GM21360 (cell line): ENCODE measurements around the gene MAP2.

Experiments
- ATAC-seq: cut with Tn5 transposase; IDR thresholded peaks from one replicate; pipeline ENCODE4 v1.9.1; 2021; ENCODE audit warnings: mild to moderate bottlenecking, moderate library complexity; ENCODE audit not compliant: unreplicated experiment

MAP2 gene

GRCh38 chr2:209640358-209640757, 216.5 kb downstream of the MAP2 start:
- no peak for ATAC-seq

GRCh38 chr2:209642146-209642820, 218.4 kb downstream of the MAP2 start:
- no peak for ATAC-seq

GRCh38 chr2:209644842-209645241, 221.0 kb downstream of the MAP2 start:
- no peak for ATAC-seq

- ATAC-seq, result no peak
Measured at GRCh38 chr2:209648714-209649113, 224.9 kb downstream of the MAP2 start.

GRCh38 chr2:209653134-209653533, 229.3 kb downstream of the MAP2 start:
- no peak for ATAC-seq

- no peak for ATAC-seq
Measured at GRCh38 chr2:209661286-209661894, 237.5 kb downstream of the MAP2 start.

- ATAC-seq, result no peak
Measured at GRCh38 chr2:209662021-209662420, 238.2 kb downstream of the MAP2 start.

- ATAC-seq, result peak; percentile 62
Measured at GRCh38 chr2:209663139-209663538, 239.3 kb downstream of the MAP2 start.

GRCh38 chr2:209663656-209664055, 239.8 kb downstream of the MAP2 start:
- ATAC-seq, result no peak

GRCh38 chr2:209666296-209666695, 242.4 kb downstream of the MAP2 start:
- no peak for ATAC-seq

- no peak for ATAC-seq
Measured at GRCh38 chr2:209671020-209671680, 247.3 kb downstream of the MAP2 start.

GRCh38 chr2:209673811-209674210, 250.0 kb downstream of the MAP2 start:
- ATAC-seq, result no peak

GRCh38 chr2:209680596-209680995, 256.7 kb downstream of the MAP2 start:
- no peak for ATAC-seq

- no peak for ATAC-seq
Measured at GRCh38 chr2:209681201-209681735, 257.4 kb downstream of the MAP2 start.

GRCh38 chr2:209682646-209683045, 258.8 kb downstream of the MAP2 start:
- ATAC-seq, result no peak

- ATAC-seq, result no peak
Measured at GRCh38 chr2:209685340-209685739, 261.5 kb downstream of the MAP2 start.

- no peak for ATAC-seq
Measured at GRCh38 chr2:209685963-209686362, 262.1 kb downstream of the MAP2 start.

GRCh38 chr2:209686448-209686847, 262.6 kb downstream of the MAP2 start:
- ATAC-seq, result no peak

- ATAC-seq, result no peak
Measured at GRCh38 chr2:209687323-209687969, 263.6 kb downstream of the MAP2 start.

- ATAC-seq, result no peak
Measured at GRCh38 chr2:209688385-209688784, 264.5 kb downstream of the MAP2 start.

- ATAC-seq, result no peak
Measured at GRCh38 chr2:209690029-209690754, 266.3 kb downstream of the MAP2 start.
